Body of pancreas (tissue), 4 donors: Measurements from ENCODE around the gene RARB. TPM values are rescaled to one million over a fixed set of nuclear protein-coding genes. Genes with fewer than 3 reads are reported as not detected.

Experiments used
- ATAC-seq: fragments of 150-250 bp; one replicate; pipeline ENCODE4 v1.9.1; 2016
- DNase-seq, 4 donors: peaks; one replicate each; pipeline ENCODE4 v3.0.0-alpha.2; 2019
- H3K27ac ChIP-seq, 4 donors: fragments of 200-600 bp; sonication (generic); 1 replicate in 3 of 4; 2 replicates in 1 of 4; pipeline versions ENCODE4 v1.5.1 to v1.6.1; 2016 to 2019; ENCODE audit warnings: mild to moderate bottlenecking in 1 of 4, mixed read lengths in 1 of 4, moderate library complexity in 1 of 4
- H3K27me3 ChIP-seq, 2 donors: fragments of 200-600 bp; sonication (generic); one replicate each; pipeline ENCODE4 v1.6.0; 2016; ENCODE audit warnings: mild to moderate bottlenecking in 1 of 2
- H3K36me3 ChIP-seq, 2 donors: fragments of 200-600 bp; sonication (generic); replicated peaks in 1 of 2; 2 replicates each; pipeline ENCODE4 v1.5.1; 2016; ENCODE audit warnings: low read depth in 2 of 2; ENCODE audit not compliant: insufficient read depth in 1 of 2
- H3K4me1 ChIP-seq: fragments of 200-600 bp; sonication (generic); one replicate; pipeline ENCODE4 v1.6.0; 2016
- H3K4me3 ChIP-seq, 2 donors: fragments of 200-600 bp; sonication (generic); 1 replicate in 1 of 2; 2 replicates in 1 of 2; pipeline ENCODE4 v1.5.1; 2016 to 2019
- H3K9me3 ChIP-seq, 3 donors: fragments of 200-600 bp; sonication (generic); 1 replicate in 2 of 3; 2 replicates in 1 of 3; pipeline ENCODE4 v1.5.1; 2016
- POLR2A ChIP-seq, 3 donors: fragments of 450-650 bp; IDR thresholded peaks; one replicate each; pipeline ENCODE4 v1.6.1; 2016; ENCODE audit warnings: antibody characterized with exemption in 3 of 3, mild to moderate bottlenecking in 2 of 3
- whole genome bisulfite sequencing, 2 donors: methylation state at CpG; one replicate each; pipeline ENCODE4 v1.1.5; 2017; 5-methylcytosine and 5-hydroxymethylcytosine counted together
- intact Hi-C: fragments of 100-400 bp; cut with DNase I; formaldehyde crosslinking; loops from one replicate; pipeline ENCODE4 v1.15.1; 2023
- total RNA-seq, 2 donors: library from RNA; depleted of rRNA; stranded (reverse); fragments of >200 nt; gene quantifications; one replicate each; pipeline ENCODE4 v1.1.0, GENCODE V29; 2016
- TF ChIP-seq, protein P1 (sequence below), 7 experiments: fragments of 450-650 bp in 4 of 7; fragments of 200-600 bp in 3 of 7; sonication (generic) in 3 of 7; IDR thresholded peaks; one replicate each; pipeline ENCODE4 v1.5.1; 2016 to 2019; ENCODE audit warnings: antibody characterized with exemption in 7 of 7

Gene RARB
- total RNA-seq, 2 donors from 2014 or later, result 1.8 to 3.0 TPM

GRCh38 chr3:25474052-25474451 lies 46.0 kb downstream of the RARB start:
- peaks cover 6% of the 10 kb centered on the region for H3K4me1 ChIP-seq
- no peaks in the 10 kb centered on the region for H3K27me3 ChIP-seq
- H3K27ac ChIP-seq, result no peak overlapping the region
- ATAC-seq (no peak), DNase-seq (no peak)
- TF ChIP-seq, protein P1, sequence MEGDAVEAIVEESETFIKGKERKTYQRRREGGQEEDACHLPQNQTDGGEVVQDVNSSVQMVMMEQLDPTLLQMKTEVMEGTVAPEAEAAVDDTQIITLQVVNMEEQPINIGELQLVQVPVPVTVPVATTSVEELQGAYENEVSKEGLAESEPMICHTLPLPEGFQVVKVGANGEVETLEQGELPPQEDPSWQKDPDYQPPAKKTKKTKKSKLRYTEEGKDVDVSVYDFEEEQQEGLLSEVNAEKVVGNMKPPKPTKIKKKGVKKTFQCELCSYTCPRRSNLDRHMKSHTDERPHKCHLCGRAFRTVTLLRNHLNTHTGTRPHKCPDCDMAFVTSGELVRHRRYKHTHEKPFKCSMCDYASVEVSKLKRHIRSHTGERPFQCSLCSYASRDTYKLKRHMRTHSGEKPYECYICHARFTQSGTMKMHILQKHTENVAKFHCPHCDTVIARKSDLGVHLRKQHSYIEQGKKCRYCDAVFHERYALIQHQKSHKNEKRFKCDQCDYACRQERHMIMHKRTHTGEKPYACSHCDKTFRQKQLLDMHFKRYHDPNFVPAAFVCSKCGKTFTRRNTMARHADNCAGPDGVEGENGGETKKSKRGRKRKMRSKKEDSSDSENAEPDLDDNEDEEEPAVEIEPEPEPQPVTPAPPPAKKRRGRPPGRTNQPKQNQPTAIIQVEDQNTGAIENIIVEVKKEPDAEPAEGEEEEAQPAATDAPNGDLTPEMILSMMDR (IDR thresholded peaks at IDR 0.05), result no peak
- no peak for TF ChIP-seq POLR2A (IDR thresholded peaks at IDR 0.05)
- intact Hi-C loops, result no loop called here
- H3K36me3 ChIP-seq, result no peaks in the 10 kb centered on the region
- H3K9me3 ChIP-seq, result no peaks in the 10 kb centered on the region
- no peak overlapping the region for H3K4me3 ChIP-seq
- 91 to 97% methylated on average over 1 of the region's 1 CpG for WGBS, 2 donors

- Histone ChIP-seq H3K27me3 (peaks cover 0 to 3% of the 10 kb centered on the region in 2 donors), H3K4me3 (no peak overlapping the region), H3K27ac (no peak overlapping the region), H3K4me1 (no peaks in the 10 kb centered on the region), H3K36me3 (no peaks in the 10 kb centered on the region), H3K9me3 (no peaks in the 10 kb centered on the region)
- ATAC-seq (no peak), DNase-seq (no peak)
- intact Hi-C loops, result no loop called here
- TF ChIP-seq POLR2A (IDR thresholded peaks at IDR 0.05), result no peak
- TF ChIP-seq, protein P1 (IDR thresholded peaks at IDR 0.05), result no peak
- 10 to 15% methylated on average over 2 of the region's 2 CpGs for WGBS, 2 donors
Measured at GRCh38 chr3:25476639-25477038, 48.6 kb downstream of the RARB start.

- H3K4me3 ChIP-seq, result no peak overlapping the region
- H3K9me3 ChIP-seq, result no peaks in the 10 kb centered on the region
- ATAC-seq, result no peak
- peaks cover 0 to 3% of the 10 kb centered on the region in 2 donors for H3K27me3 ChIP-seq
- no peaks in the 10 kb centered on the region for H3K4me1 ChIP-seq
- TF ChIP-seq, protein P1 (IDR thresholded peaks at IDR 0.05), result no peak
- no peak for TF ChIP-seq POLR2A (IDR thresholded peaks at IDR 0.05)
- no peak for DNase-seq
- intact Hi-C loops, result no loop called here
- no peaks in the 10 kb centered on the region for H3K36me3 ChIP-seq
- no peak overlapping the region for H3K27ac ChIP-seq
- 73 to 77% methylated on average over 6 of the region's 6 CpGs for WGBS, 2 donors
Measured at GRCh38 chr3:25478211-25478757, 50.2 kb downstream of the RARB start.

DNA sequence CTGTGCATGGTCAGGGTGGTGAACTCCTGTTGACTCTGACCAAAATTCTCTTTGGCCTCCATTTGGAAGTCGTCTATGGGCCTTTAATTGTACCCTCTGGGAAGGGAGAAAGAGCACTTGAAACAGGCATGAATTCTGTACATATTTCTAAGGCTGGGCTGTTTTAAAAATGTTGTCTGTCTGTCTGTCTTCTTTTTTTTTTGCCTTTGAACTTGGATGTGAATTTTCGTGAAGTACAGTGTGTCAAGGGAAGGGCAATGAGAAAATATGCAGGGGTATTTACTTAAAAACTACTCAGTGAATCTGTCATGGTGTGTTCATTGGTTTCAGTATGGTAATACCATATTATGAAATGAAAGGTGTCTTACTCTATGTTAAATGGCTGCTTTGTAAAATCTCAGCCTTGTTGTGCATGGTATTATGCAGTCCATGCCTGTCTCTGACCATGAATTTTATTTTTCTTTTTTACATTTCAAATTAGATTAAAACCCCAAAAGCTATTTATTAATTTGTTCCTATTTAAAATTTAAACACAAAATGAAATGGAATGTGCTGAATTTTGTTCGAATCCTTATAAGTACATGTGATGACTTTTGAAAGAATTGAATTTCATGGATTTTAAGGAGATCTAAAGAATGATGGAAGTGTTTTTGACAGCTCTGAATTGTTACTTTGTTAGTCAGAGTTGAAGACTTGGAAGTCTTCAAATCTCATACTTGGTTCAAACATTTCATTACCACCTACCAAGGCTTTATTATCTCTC lies 51.1 kb downstream of the RARB start:
- Histone ChIP-seq H3K27ac (no peak overlapping the region), H3K4me3 (no peak overlapping the region), H3K36me3 (no peaks in the 10 kb centered on the region), H3K9me3 (no peaks in the 10 kb centered on the region), H3K4me1 (peaks cover 5% of the 10 kb centered on the region), H3K27me3 (peaks cover 0 to 3% of the 10 kb centered on the region in 2 donors)
- TF ChIP-seq, protein P1 (IDR thresholded peaks at IDR 0.05), result no peak
- TF ChIP-seq POLR2A (IDR thresholded peaks at IDR 0.05), result no peak
- no peak for DNase-seq
- 60 to 61% methylated on average over 3 of the region's 3 CpGs for WGBS, 2 donors
- intact Hi-C loops, result no loop called here
- ATAC-seq, result no peak

DNA sequence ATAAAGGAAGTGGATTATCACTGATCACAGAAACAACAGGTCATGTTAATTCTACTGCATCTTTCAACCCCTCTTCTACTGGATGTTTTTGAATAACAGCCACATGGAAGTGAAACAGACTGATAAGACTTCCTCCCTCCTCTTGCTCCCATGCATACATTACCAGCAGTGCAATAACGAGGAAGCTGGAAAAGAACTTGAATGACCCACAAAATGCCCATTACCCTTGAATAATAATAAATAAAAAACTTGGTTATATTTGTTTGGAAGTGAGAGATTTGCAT lies 51.6 kb downstream of the RARB start:
- H3K4me3 ChIP-seq, result no peak overlapping the region
- TF ChIP-seq, protein P1 (IDR thresholded peaks at IDR 0.05), result no peak
- no peak for TF ChIP-seq POLR2A (IDR thresholded peaks at IDR 0.05)
- 34% methylated on average over 1 of the region's 1 CpG for WGBS, 2 donors
- ATAC-seq (no peak), DNase-seq (no peak)
- H3K36me3 ChIP-seq, result no peaks in the 10 kb centered on the region
- peaks cover 0 to 3% of the 10 kb centered on the region in 2 donors for H3K27me3 ChIP-seq
- intact Hi-C loops, result no loop called here
- no peaks in the 10 kb centered on the region for H3K9me3 ChIP-seq
- H3K4me1 ChIP-seq, result peaks cover 5% of the 10 kb centered on the region
- H3K27ac ChIP-seq, result no peak overlapping the region
